Left lung (tissue), 10 donors: ENCODE data around the gene TRIM41. TPM values are rescaled to one million over a fixed set of nuclear protein-coding genes. Genes with fewer than 3 reads are reported as not detected.
"Not testable (repeated sequence)": the region's sequence is repeated elsewhere in the genome, so short reads cannot be mapped to it uniquely, and the experiment has no call there.

Experiments used
- ATAC-seq: fragments of 200-7000 bp; cut with Tn5 transposase; one replicate; pipeline ENCODE4 v1.9.1; 2020; ENCODE audit warnings: moderate library complexity
- DNase-seq, 4 donors: peaks; one replicate each; pipeline ENCODE4 v3.0.0-alpha.2; 2013 to 2020
- H3K27ac ChIP-seq, 2 donors: fragments of 200-600 bp; sonication (generic) in 1 of 2; one replicate each; pipeline versions ENCODE4 v1.5.0 to v1.8.0; 2020 to 2021
- H3K27me3 ChIP-seq, 2 donors: fragments of 200-600 bp; sonication (generic) in 1 of 2; one replicate each; pipeline versions ENCODE4 v1.5.0 to v1.8.0; 2020 to 2021
- H3K36me3 ChIP-seq, 2 donors: fragments of 200-600 bp; sonication (generic) in 1 of 2; one replicate each; pipeline versions ENCODE4 v1.5.0 to v1.8.0; 2020 to 2021
- H3K4me1 ChIP-seq, 2 donors: fragments of 200-600 bp; one replicate each; pipeline ENCODE4 v1.8.0; 2021
- H3K4me3 ChIP-seq, 2 donors: fragments of 200-600 bp; sonication (generic) in 1 of 2; one replicate each; pipeline versions ENCODE4 v1.5.0 to v1.8.0; 2020 to 2021; ENCODE audit warnings: mild to moderate bottlenecking in 1 of 2
- H3K9me3 ChIP-seq, 2 donors: fragments of 200-600 bp; sonication (generic) in 1 of 2; one replicate each; pipeline versions ENCODE4 v1.5.0 to v1.8.0; 2020 to 2021
- CTCF ChIP-seq, 2 donors: fragments of 200-600 bp; sonication (generic) in 1 of 2; IDR thresholded peaks; one replicate each; pipeline versions ENCODE4 v1.5.0 to v1.8.0; 2021; ENCODE audit warnings: antibody characterized with exemption in 2 of 2
- intact Hi-C, 2 donors: fragments of 100-400 bp; cut with DNase I; formaldehyde crosslinking; loops; one replicate each; pipeline versions ENCODE4 v1.11.2 to v1.14.2; 2022
- polyA plus RNA-seq, 6 donors: library from polyadenylated mRNA; unstranded; fragments of 120-200 nt; gene quantifications; one replicate each; pipeline ENCODE4 v1.2.1, GENCODE V29; 2013; ENCODE audit not compliant: insufficient read length in 6 of 6
- total RNA-seq, 2 donors: library from RNA; stranded (reverse); fragmentation: NEBNext Ultra II Directional; extraction: Animal tissue kit (Norgen Biotek cat#: 25700); gene quantifications; one replicate each; pipeline ENCODE4 v1.2.1, GENCODE V29; 2021
- donor health status: DM: no; HTN: yes; CAD: no.
- donor health status: DM: no; HTN: no; CAD: no.

The TRIM41 gene
- total and polyA plus RNA-seq, 8 donors, result 24.2 to 27.6 (median 26.1) TPM

GRCh38 chr5:181271081-181271480 is 48.0 kb downstream of the TRIM41 start:
- no peaks in the 10 kb centered on the region for H3K9me3 ChIP-seq
- intact Hi-C loops, result no loop called here
- no peaks in the 10 kb centered on the region for H3K36me3 ChIP-seq
- DNase-seq, result no peak
- TF ChIP-seq CTCF (IDR thresholded peaks at IDR 0.05), result no peak
- no peaks in the 10 kb centered on the region for H3K4me1 ChIP-seq
- H3K4me3 ChIP-seq, result no peak overlapping the region
- H3K27ac ChIP-seq, result no peak overlapping the region
- no peaks in the 10 kb centered on the region for H3K27me3 ChIP-seq
- no peak for ATAC-seq

DNA sequence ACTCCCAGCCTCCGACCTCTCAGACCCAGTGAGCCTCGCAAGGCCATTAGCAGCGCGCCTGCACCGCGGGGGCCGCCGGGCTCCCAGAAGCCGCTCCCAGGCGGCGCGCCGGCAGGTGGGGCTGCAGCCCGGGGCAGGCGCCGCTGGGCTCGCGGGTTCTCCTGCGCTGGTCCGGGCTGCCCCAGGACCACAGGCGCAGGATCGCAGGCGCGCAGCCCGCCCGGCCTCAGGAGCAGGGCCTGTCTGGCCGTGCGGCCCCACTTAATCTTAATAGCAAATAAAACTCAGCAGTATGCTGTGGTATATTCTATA is 50.3 kb downstream of the TRIM41 start:
- ATAC-seq (peak; percentile 52), DNase-seq (peak in 1 of 4 donors; percentile 83)
- H3K4me3 ChIP-seq, H3K27ac ChIP-seq, H3K4me1 ChIP-seq, H3K9me3 ChIP-seq, intact Hi-C loops, H3K27me3 ChIP-seq, H3K36me3 ChIP-seq: not testable (repeated sequence)

DNA sequence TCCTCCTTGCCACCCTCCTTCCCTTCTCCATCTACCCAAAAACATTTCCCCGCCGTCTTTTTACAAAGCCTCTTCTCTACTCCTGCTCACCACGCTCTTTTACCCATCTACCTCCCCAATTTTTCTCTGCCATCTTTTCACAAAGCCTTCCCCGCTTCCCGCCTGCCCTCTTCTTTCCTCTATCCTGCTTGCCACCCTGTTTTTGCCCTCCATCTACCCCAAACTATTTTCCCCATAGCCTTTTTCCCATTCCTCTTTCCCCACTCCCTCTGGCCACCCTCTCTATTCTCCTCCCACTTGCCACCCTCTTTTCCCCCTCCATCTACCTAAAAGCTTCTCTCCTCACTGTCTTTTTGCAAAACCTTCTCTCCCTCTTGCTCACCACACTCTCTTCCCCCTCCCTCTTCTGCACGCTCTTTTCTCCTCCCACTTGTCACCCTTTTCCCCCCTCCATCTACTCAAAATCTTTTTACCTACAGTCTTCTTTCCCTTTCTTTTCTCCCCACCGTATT is 57.2 kb downstream of the TRIM41 start:
- Histone ChIP-seq H3K9me3 (no peaks in the 10 kb centered on the region), H3K4me1 (no peaks in the 10 kb centered on the region), H3K36me3 (no peaks in the 10 kb centered on the region), H3K27me3 (no peaks in the 10 kb centered on the region), H3K27ac (no peak overlapping the region), H3K4me3 (no peak overlapping the region)
- no peak for DNase-seq
- no peak for ATAC-seq
- intact Hi-C loops, result no loop called here
- TF ChIP-seq CTCF (IDR thresholded peaks at IDR 0.05), result no peak

- intact Hi-C loops, result no loop called here
- Histone ChIP-seq H3K27me3 (no peaks in the 10 kb centered on the region), H3K36me3 (no peaks in the 10 kb centered on the region), H3K4me3 (no peak overlapping the region), H3K27ac (no peak overlapping the region), H3K4me1 (no peaks in the 10 kb centered on the region), H3K9me3 (no peaks in the 10 kb centered on the region)
- TF ChIP-seq CTCF (IDR thresholded peaks at IDR 0.05), result no peak
- no peak for ATAC-seq
- DNase-seq, result no peak
Observed at GRCh38 chr5:181281077-181281983, 58.2 kb downstream of the TRIM41 start.

DNA sequence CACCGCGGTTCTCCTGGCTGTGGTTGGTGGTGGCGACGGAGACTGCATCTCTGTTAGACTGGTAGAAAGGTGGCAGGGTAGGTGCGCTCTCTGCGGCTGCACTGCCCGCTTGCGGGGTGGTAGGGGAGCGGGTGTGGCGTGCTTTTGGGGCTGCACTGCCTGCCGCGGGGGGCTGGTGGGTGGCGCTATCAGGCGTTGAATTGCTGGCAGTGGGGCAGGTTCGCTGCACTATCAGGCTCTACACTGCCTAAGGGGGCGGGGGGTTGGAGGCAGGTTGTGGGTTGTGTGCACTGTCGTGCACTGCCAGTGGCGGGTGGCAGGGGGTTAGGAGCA is 58.9 kb downstream of the TRIM41 start:
- ATAC-seq (no peak), DNase-seq (no peak)
- intact Hi-C loops, result no loop called here
- no peaks in the 10 kb centered on the region for H3K4me1 ChIP-seq
- H3K4me3 ChIP-seq, result no peak overlapping the region
- no peaks in the 10 kb centered on the region for H3K27me3 ChIP-seq
- no peak overlapping the region for H3K27ac ChIP-seq
- no peaks in the 10 kb centered on the region for H3K9me3 ChIP-seq
- no peak for TF ChIP-seq CTCF (IDR thresholded peaks at IDR 0.05)
- H3K36me3 ChIP-seq, result no peaks in the 10 kb centered on the region

GRCh38 chr5:181282415-181282814 is 59.3 kb downstream of the TRIM41 start:
- DNase-seq, ATAC-seq, H3K4me1 ChIP-seq, intact Hi-C loops, H3K9me3 ChIP-seq, H3K27me3 ChIP-seq, H3K4me3 ChIP-seq, H3K27ac ChIP-seq, H3K36me3 ChIP-seq: not testable (repeated sequence)
